ENCODE measurements around the gene RCAN1. TPM values are rescaled to one million over a fixed set of nuclear protein-coding genes. Genes with fewer than 3 reads are reported as not detected.

Gene RCAN1
- total and polyA plus RNA-seq, 9 of the 15 experiments (the other 6 are each of a cell fraction or from before 2014, with no cell fraction given): 4.4 to 16.5 (median 12.3) TPM

GRCh38 chr21:34582506-34583150 lies 32.3 kb downstream of the RCAN1 start (continued):
- TF ChIP-seq, protein P1, sequence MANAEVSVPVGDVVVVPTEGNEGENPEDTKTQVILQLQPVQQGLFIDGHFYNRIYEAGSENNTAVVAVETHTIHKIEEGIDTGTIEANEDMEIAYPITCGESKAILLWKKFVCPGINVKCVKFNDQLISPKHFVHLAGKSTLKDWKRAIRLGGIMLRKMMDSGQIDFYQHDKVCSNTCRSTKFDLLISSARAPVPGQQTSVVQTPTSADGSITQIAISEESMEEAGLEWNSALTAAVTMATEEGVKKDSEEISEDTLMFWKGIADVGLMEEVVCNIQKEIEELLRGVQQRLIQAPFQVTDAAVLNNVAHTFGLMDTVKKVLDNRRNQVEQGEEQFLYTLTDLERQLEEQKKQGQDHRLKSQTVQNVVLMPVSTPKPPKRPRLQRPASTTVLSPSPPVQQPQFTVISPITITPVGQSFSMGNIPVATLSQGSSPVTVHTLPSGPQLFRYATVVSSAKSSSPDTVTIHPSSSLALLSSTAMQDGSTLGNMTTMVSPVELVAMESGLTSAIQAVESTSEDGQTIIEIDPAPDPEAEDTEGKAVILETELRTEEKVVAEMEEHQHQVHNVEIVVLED (CRISPR knock-in tag; IDR thresholded peaks at IDR 0.05): no peak
- TF ChIP-seq CC2D1A (IDR thresholded peaks at IDR 0.05): no peak
- TF ChIP-seq ZBTB1 (CRISPR knock-in tag; IDR thresholded peaks at IDR 0.05; ENCODE audit: borderline replicate concordance, low read depth): no peak
- TF ChIP-seq TBP (optimal IDR thresholded peaks at IDR 0.05; ENCODE audit: low read depth, low read length): no peak
- TF ChIP-seq RBM22 (IDR thresholded peaks at IDR 0.05; ENCODE audit: low read depth, low read length, poor library complexity, severe bottlenecking): no peak
- no peak for TF ChIP-seq ZNF740 (CRISPR knock-in tag; IDR thresholded peaks at IDR 0.05)
- no peak for TF ChIP-seq ZNF740 (tag; IDR thresholded peaks at IDR 0.05)
- no peak for TF ChIP-seq TFAM (CRISPR knock-in tag; conservative IDR thresholded peaks at IDR 0.05)
- no peak for TF ChIP-seq NR4A1 (CRISPR knock-in tag; IDR thresholded peaks at IDR 0.05)
- TF ChIP-seq NR4A1 (tag; IDR thresholded peaks at IDR 0.05): no peak
- TF ChIP-seq RAD21 (CRISPR knock-in tag; conservative IDR thresholded peaks at IDR 0.05 in 1 of 2, IDR thresholded peaks at IDR 0.05 in 1 of 2): peak; percentile 55 to 74
- no peak for TF ChIP-seq TARDBP (IDR thresholded peaks at IDR 0.05)
- TF ChIP-seq NR2F6 (CRISPR knock-in tag; IDR thresholded peaks at IDR 0.05): no peak
- TF ChIP-seq NR2C1 (IDR thresholded peaks at IDR 0.05): no peak
- TF ChIP-seq NR2C1 (tag; IDR thresholded peaks at IDR 0.05): no peak
- TF ChIP-seq CEBPG (CRISPR knock-in tag; IDR thresholded peaks at IDR 0.05): no peak
- peak in 1 of 2 experiments; percentile 22; a peak in 1 of 4 replicates for TF ChIP-seq CEBPG (tag; conservative IDR thresholded peaks at IDR 0.05 in 1 of 2, IDR thresholded peaks at IDR 0.05 in 1 of 2)
- TF ChIP-seq SMARCC2 (IDR thresholded peaks at IDR 0.05; ENCODE audit: low read depth): no peak
